ENCODE data around the gene DPP6. TPM values are rescaled to one million over a fixed set of nuclear protein-coding genes. Genes with fewer than 3 reads are reported as not detected.
"Not testable (repeated sequence)": the region's sequence is repeated elsewhere in the genome, so short reads cannot be mapped to it uniquely, and the experiment has no call there.

The DPP6 gene
- total and polyA plus RNA-seq, 2 of the 8 experiments (the other 6 are each of a cell fraction or from before 2014, with no cell fraction given): 4.7 to 6.8 TPM

GRCh38 chr7:154123397-154123796 is 71.2 kb downstream of the DPP6 start:
- WGBS, 2 experiments (ENCODE audit: extremely low coverage in 1 of 2, insufficient coverage in 1 of 2, insufficient read length in 1 of 2, insufficient replicate concordance in 2 of 2, low coverage in 1 of 2, low lambda C conversion rate in 2 of 2, missing lambda C conversion rate in 1 of 2): no CpG with 5 or more reads among the region's 7 CpGs
- H3K4me3 ChIP-seq (ENCODE audit: extremely low read depth in 1 of 4, insufficient read depth in 2 of 4, low read depth in 3 of 4, low read length in 4 of 4); H2AK5ac ChIP-seq (ENCODE audit: low read depth, low read length); H3K23me2 ChIP-seq (ENCODE audit: low read depth, low read length); DNase-seq (ENCODE audit: low read depth in 1 of 2, low spot score in 2 of 2); H3K9ac ChIP-seq (replicated peaks in 1 of 4; ENCODE audit: extremely low read depth in 1 of 4, low read depth in 3 of 4, low read length in 3 of 4); H2AFZ ChIP-seq (ENCODE audit: low read length); H3K27me3 ChIP-seq (replicated peaks in 1 of 4; ENCODE audit: control insufficient read depth in 3 of 4, extremely low read depth in 1 of 4, insufficient read depth in 3 of 4, low read length in 3 of 4); H3K9me3 ChIP-seq (ENCODE audit: insufficient read depth in 2 of 2, low read depth in 1 of 2, low read length in 1 of 2); H3K18ac ChIP-seq (ENCODE audit: extremely low read depth, low read length); H2BK12ac ChIP-seq (ENCODE audit: low read depth, low read length); H3K14ac ChIP-seq (ENCODE audit: insufficient read length); H3K79me1 ChIP-seq (ENCODE audit: low read depth, low read length); H2BK120ac ChIP-seq (replicated peaks; ENCODE audit: low read depth, low read length); H3K4me1 ChIP-seq (replicated peaks in 1 of 4; ENCODE audit: control insufficient read depth in 3 of 4, insufficient read depth in 4 of 4, low read length in 3 of 4); H4K8ac ChIP-seq (ENCODE audit: extremely low read depth, insufficient read depth, low read length); H2BK20ac ChIP-seq (ENCODE audit: low read length); H4K91ac ChIP-seq (replicated peaks; ENCODE audit: insufficient read length, low read length); H2BK15ac ChIP-seq (ENCODE audit: low read length); FAIRE-seq; H4K5ac ChIP-seq (ENCODE audit: insufficient read length, low read depth, low read length); H3K4me2 ChIP-seq (ENCODE audit: insufficient read depth in 1 of 2, low read depth in 2 of 2, low read length in 2 of 2); H3K23ac ChIP-seq (ENCODE audit: insufficient read length); H3K79me2 ChIP-seq (ENCODE audit: control insufficient read depth in 1 of 2, insufficient read depth in 2 of 2, low read length in 2 of 2); H3K27ac ChIP-seq (ENCODE audit: low read depth, low read length); CTCF ChIA-PET (ENCODE audit: partially characterized antibody); H2BK5ac ChIP-seq (ENCODE audit: low read depth, low read length); POLR2A ChIA-PET (ENCODE audit: partially characterized antibody); H4K20me1 ChIP-seq (replicated peaks in 1 of 2; ENCODE audit: control insufficient read depth in 1 of 2, insufficient read depth in 2 of 2, low read length in 2 of 2); H3K56ac ChIP-seq (replicated peaks; ENCODE audit: insufficient read length, low read depth, low read length); H3K36me3 ChIP-seq (ENCODE audit: control insufficient read depth in 2 of 4, insufficient read depth in 4 of 4, low read length in 3 of 4); H3K4ac ChIP-seq (replicated peaks; ENCODE audit: insufficient read length, low read depth, low read length): not testable (repeated sequence)

- H3K56ac ChIP-seq (replicated peaks; ENCODE audit: insufficient read length, low read depth, low read length); H2BK20ac ChIP-seq (ENCODE audit: low read length); H3K79me1 ChIP-seq (ENCODE audit: low read depth, low read length); H2AK5ac ChIP-seq (ENCODE audit: low read depth, low read length); H2BK5ac ChIP-seq (ENCODE audit: low read depth, low read length); H3K27me3 ChIP-seq (replicated peaks in 1 of 4; ENCODE audit: control insufficient read depth in 3 of 4, extremely low read depth in 1 of 4, insufficient read depth in 3 of 4, low read length in 3 of 4); H2AFZ ChIP-seq (ENCODE audit: low read length); H3K27ac ChIP-seq (ENCODE audit: low read depth, low read length); H2BK120ac ChIP-seq (replicated peaks; ENCODE audit: low read depth, low read length); H3K36me3 ChIP-seq (ENCODE audit: control insufficient read depth in 2 of 4, insufficient read depth in 4 of 4, low read length in 3 of 4); POLR2A ChIA-PET (ENCODE audit: partially characterized antibody); H4K8ac ChIP-seq (ENCODE audit: extremely low read depth, insufficient read depth, low read length); H3K23me2 ChIP-seq (ENCODE audit: low read depth, low read length); H4K5ac ChIP-seq (ENCODE audit: insufficient read length, low read depth, low read length); H3K4me1 ChIP-seq (replicated peaks in 1 of 4; ENCODE audit: control insufficient read depth in 3 of 4, insufficient read depth in 4 of 4, low read length in 3 of 4); H4K91ac ChIP-seq (replicated peaks; ENCODE audit: insufficient read length, low read length); CTCF ChIA-PET (ENCODE audit: partially characterized antibody); H3K9me3 ChIP-seq (ENCODE audit: insufficient read depth in 2 of 2, low read depth in 1 of 2, low read length in 1 of 2); DNase-seq (ENCODE audit: low read depth in 1 of 2, low spot score in 2 of 2); H2BK15ac ChIP-seq (ENCODE audit: low read length); H3K23ac ChIP-seq (ENCODE audit: insufficient read length); H3K14ac ChIP-seq (ENCODE audit: insufficient read length); FAIRE-seq; H4K20me1 ChIP-seq (replicated peaks in 1 of 2; ENCODE audit: control insufficient read depth in 1 of 2, insufficient read depth in 2 of 2, low read length in 2 of 2); H3K9ac ChIP-seq (replicated peaks in 1 of 4; ENCODE audit: extremely low read depth in 1 of 4, low read depth in 3 of 4, low read length in 3 of 4); H3K4me3 ChIP-seq (ENCODE audit: extremely low read depth in 1 of 4, insufficient read depth in 2 of 4, low read depth in 3 of 4, low read length in 4 of 4); H3K79me2 ChIP-seq (ENCODE audit: control insufficient read depth in 1 of 2, insufficient read depth in 2 of 2, low read length in 2 of 2); H3K4ac ChIP-seq (replicated peaks; ENCODE audit: insufficient read length, low read depth, low read length); H2BK12ac ChIP-seq (ENCODE audit: low read depth, low read length); H3K4me2 ChIP-seq (ENCODE audit: insufficient read depth in 1 of 2, low read depth in 2 of 2, low read length in 2 of 2); H3K18ac ChIP-seq (ENCODE audit: extremely low read depth, low read length): not testable (repeated sequence)
- WGBS, 2 experiments (ENCODE audit: extremely low coverage in 1 of 2, insufficient coverage in 1 of 2, insufficient read length in 1 of 2, insufficient replicate concordance in 2 of 2, low coverage in 1 of 2, low lambda C conversion rate in 2 of 2, missing lambda C conversion rate in 1 of 2): 65% methylated on average over 5 of the region's 5 CpGs; no CpG with 5 or more reads in 1 of the 2 experiments
Observed at GRCh38 chr7:154129142-154129541, 76.9 kb downstream of the DPP6 start.
